ENCODE results near the gene GSTM3. TPM values are rescaled to one million over a fixed set of nuclear protein-coding genes. Genes with fewer than 3 reads are reported as not detected.
A peak's percentile ranks its signal among the peaks of the same experiment; 100 is the strongest.
"Not testable (repeated sequence)": the region's sequence is repeated elsewhere in the genome, so short reads cannot be mapped to it uniquely, and the experiment has no call there.

Gene GSTM3
- total RNA-seq, 1 experiment from 2014 or later: 49.2 TPM

- no peak for DNase-seq (ENCODE audit: low spot score)
Observed at GRCh38 chr1:109775398-109775797, 34.6 kb upstream of the GSTM3 start.

GRCh38 chr1:109773900-109774485, 33.2 kb upstream of the GSTM3 start:
- DNase-seq (ENCODE audit: low spot score): no peak

GRCh38 chr1:109773203-109773899, 32.5 kb upstream of the GSTM3 start:
- peak; percentile 72 for DNase-seq (ENCODE audit: low spot score)

GRCh38 chr1:109772658-109773202, 31.9 kb upstream of the GSTM3 start:
- DNase-seq (ENCODE audit: low spot score): no peak

GRCh38 chr1:109771712-109772657, 31.1 kb upstream of the GSTM3 start:
- no peak for DNase-seq (ENCODE audit: low spot score)

- DNase-seq (ENCODE audit: low spot score): no peak
Observed at GRCh38 chr1:109770331-109771095, 29.7 kb upstream of the GSTM3 start.

GRCh38 chr1:109769330-109770078, 28.7 kb upstream of the GSTM3 start:
- DNase-seq (ENCODE audit: low spot score): peak; percentile 78

GRCh38 chr1:109768820-109769219, 28.0 kb upstream of the GSTM3 start:
- DNase-seq (ENCODE audit: low spot score): no peak

GRCh38 chr1:109768335-109768650, 27.5 kb upstream of the GSTM3 start:
- DNase-seq (ENCODE audit: low spot score): no peak

GRCh38 chr1:109767637-109768334, 26.9 kb upstream of the GSTM3 start:
- DNase-seq (ENCODE audit: low spot score): no peak

GRCh38 chr1:109766991-109767636, 26.3 kb upstream of the GSTM3 start:
- not testable (repeated sequence) for DNase-seq (ENCODE audit: low spot score)

- DNase-seq (ENCODE audit: low spot score): no peak
Observed at GRCh38 chr1:109765896-109766615, 25.2 kb upstream of the GSTM3 start.

- DNase-seq (ENCODE audit: low spot score): no peak
Observed at GRCh38 chr1:109765483-109765815, 24.6 kb upstream of the GSTM3 start.

- DNase-seq (ENCODE audit: low spot score): no peak
Observed at GRCh38 chr1:109764561-109765482, 24.0 kb upstream of the GSTM3 start.

GRCh38 chr1:109763646-109764415, 23.0 kb upstream of the GSTM3 start, which contains the start of gene EPS8L3:
Gene EPS8L3, minus strand, starts transcription at chr1:109763923. Its CDS starts 2,174 bp downstream, at chr1:109761749.
- DNase-seq (ENCODE audit: low spot score): no peak

- peak; percentile 76 for DNase-seq (ENCODE audit: low spot score)
Observed at GRCh38 chr1:109762821-109763645, 22.2 kb upstream of the GSTM3 start.

Measured in A172 (cell line).